ENCODE measurements around the gene SULT2B1.
"Not testable (repeated sequence)": the region's sequence is repeated elsewhere in the genome, so short reads cannot be mapped to it uniquely, and the experiment has no call there.

The SULT2B1 gene

GRCh38 chr19:48561412-48561811 lies 9.4 kb downstream of the SULT2B1 start:
- no peak for DNase-seq

GRCh38 chr19:48565090-48565489 lies 13.1 kb downstream of the SULT2B1 start:
- no peak for DNase-seq

- peak; percentile 58 to 83 for DNase-seq
Measured at GRCh38 chr19:48568345-48568886, 16.4 kb downstream of the SULT2B1 start.

- DNase-seq: peak; percentile 90 to 98
Measured at GRCh38 chr19:48569814-48570213, 17.8 kb downstream of the SULT2B1 start.

- DNase-seq: no peak
Measured at GRCh38 chr19:48571378-48572162, 19.6 kb downstream of the SULT2B1 start.

GRCh38 chr19:48573163-48573505 lies 21.2 kb downstream of the SULT2B1 start:
- DNase-seq: no peak

- no peak for DNase-seq
Measured at GRCh38 chr19:48575931-48576622, 24.1 kb downstream of the SULT2B1 start.

GRCh38 chr19:48577908-48578307 lies 25.9 kb downstream of the SULT2B1 start:
- not testable (repeated sequence) for DNase-seq

- DNase-seq: no peak
Measured at GRCh38 chr19:48578891-48579290, 26.9 kb downstream of the SULT2B1 start.

GRCh38 chr19:48582168-48582567 lies 30.2 kb downstream of the SULT2B1 start:
- DNase-seq: no peak

GRCh38 chr19:48587387-48587786 lies 35.4 kb downstream of the SULT2B1 start:
- DNase-seq: no peak

GRCh38 chr19:48588670-48589401 lies 36.9 kb downstream of the SULT2B1 start:
- peak; percentile 54 to 79 for DNase-seq

- DNase-seq: peak in 1 of 2 experiments; percentile 40
Measured at GRCh38 chr19:48591021-48591420, 39.0 kb downstream of the SULT2B1 start.

GRCh38 chr19:48595171-48595570 lies 43.2 kb downstream of the SULT2B1 start:
- no peak for DNase-seq

- DNase-seq: no peak
Measured at GRCh38 chr19:48595833-48596232, 43.9 kb downstream of the SULT2B1 start.

GRCh38 chr19:48596237-48596636 lies 44.3 kb downstream of the SULT2B1 start:
- no peak for DNase-seq

GRCh38 chr19:48596679-48597465 lies 44.9 kb downstream of the SULT2B1 start:
- no peak for DNase-seq

GRCh38 chr19:48598996-48599700 lies 47.2 kb downstream of the SULT2B1 start:
- DNase-seq: no peak

- DNase-seq: no peak
Measured at GRCh38 chr19:48600679-48601417, 48.9 kb downstream of the SULT2B1 start.

- no peak for DNase-seq
Measured at GRCh38 chr19:48603001-48603400, 51.0 kb downstream of the SULT2B1 start.

GRCh38 chr19:48603449-48603848 lies 51.5 kb downstream of the SULT2B1 start:
- no peak for DNase-seq

All from NCI-H524 (cell line).